Breast epithelium (tissue), 4 donors: ENCODE measurements around the gene AMOTL1. TPM values are rescaled to one million over a fixed set of nuclear protein-coding genes. Genes with fewer than 3 reads are reported as not detected.

Experiments
- DNase-seq, 2 donors: peaks; one replicate each; pipeline ENCODE4 v3.0.0-alpha.2; 2019; ENCODE audit warnings: low spot score in 2 of 2
- H3K27ac ChIP-seq, 2 donors: fragments of 200-600 bp; sonication (generic) in 1 of 2; one replicate each; pipeline ENCODE4 v1.5.1; 2016 to 2019; ENCODE audit warnings: mild to moderate bottlenecking in 1 of 2
- H3K27me3 ChIP-seq, 2 donors: fragments of 200-600 bp; sonication (generic) in 1 of 2; one replicate each; pipeline versions ENCODE4 v1.5.1 to v1.6.0; 2017 to 2019; ENCODE audit warnings: control low read depth in 1 of 2, mild to moderate bottlenecking in 1 of 2
- H3K36me3 ChIP-seq: fragments of 200-600 bp; one replicate; pipeline ENCODE4 v1.5.1; 2019
- H3K4me1 ChIP-seq, 2 donors: fragments of 200-600 bp; sonication (generic); one replicate each; pipeline ENCODE4 v1.5.1; 2016 to 2019; ENCODE audit warnings: control low read depth in 1 of 2
- H3K4me3 ChIP-seq, 3 donors: fragments of 200-600 bp; sonication (generic); 1 replicate in 2 of 3; 2 replicates in 1 of 3; pipeline ENCODE4 v1.5.1; 2016 to 2019; ENCODE audit warnings: mild to moderate bottlenecking in 3 of 3, moderate library complexity in 2 of 3
- H3K9me3 ChIP-seq, 2 donors: fragments of 200-600 bp; sonication (generic) in 1 of 2; one replicate each; pipeline ENCODE4 v1.5.1; 2016 to 2019; ENCODE audit warnings: control low read depth in 1 of 2
- POLR2A ChIP-seq: fragments of 450-650 bp; IDR thresholded peaks from one replicate; pipeline ENCODE4 v1.6.1; 2016; ENCODE audit warnings: antibody characterized with exemption, mild to moderate bottlenecking, moderate library complexity
- POLR2AphosphoS5 ChIP-seq, 3 donors: sonication (generic); formaldehyde crosslinking; IDR thresholded peaks; one replicate each; pipeline ENCODE4 v1.6.1; 2017; ENCODE audit warnings: antibody characterized with exemption in 3 of 3
- intact Hi-C: fragments of 100-400 bp; cut with DNase I; formaldehyde crosslinking; loops from one replicate; pipeline ENCODE4 v1.15.1; 2023; ENCODE audit warnings: low total_unique reads
- total RNA-seq, 3 donors: library from RNA; depleted of rRNA; stranded (reverse); fragments of >200 nt; gene quantifications; one replicate each; pipeline ENCODE4 v1.1.0, GENCODE V29; 2016
- TF ChIP-seq, protein P1 (sequence below), 3 donors: fragments of 450-650 bp; IDR thresholded peaks; one replicate each; pipeline ENCODE4 v1.5.1; 2016 to 2017; ENCODE audit warnings: antibody characterized with exemption in 3 of 3, mild to moderate bottlenecking in 3 of 3, moderate library complexity in 3 of 3

The AMOTL1 gene
- total RNA-seq, 3 donors from 2014 or later = 35.5 to 41.4 (median 39.0) TPM

DNA sequence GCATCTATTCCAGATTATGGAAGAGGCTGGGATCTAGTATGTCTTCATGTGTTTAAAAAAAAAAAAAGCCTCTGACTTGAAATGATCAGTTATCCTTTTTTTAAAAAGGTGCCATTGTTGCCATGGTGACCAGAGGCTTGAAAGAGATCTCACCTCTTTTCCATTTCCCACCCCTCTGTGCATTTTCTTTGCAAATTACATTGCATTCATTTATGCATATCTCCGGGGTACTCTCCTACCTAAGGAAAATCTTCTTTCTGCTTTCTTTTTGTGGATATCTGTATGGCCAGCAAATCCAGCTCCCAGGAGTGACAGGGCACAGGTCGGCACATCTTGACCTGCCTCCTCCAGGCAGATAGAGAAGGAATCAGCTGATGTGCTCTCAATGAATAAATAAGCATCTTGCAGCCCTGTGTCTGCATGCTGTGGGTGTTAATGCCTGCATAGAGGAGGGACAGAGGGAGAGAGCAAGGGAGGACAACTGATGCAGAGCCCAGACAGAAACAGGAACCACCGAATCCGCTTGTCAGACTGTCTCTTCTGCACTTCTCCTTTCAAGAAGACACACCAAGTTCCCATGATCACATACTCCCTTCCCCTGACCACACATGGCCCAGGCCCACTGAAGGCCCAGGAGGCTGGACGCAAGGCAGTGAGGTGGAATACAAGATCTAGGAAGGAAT lies 154.3 kb downstream of the AMOTL1 start:
- no peaks in the 10 kb centered on the region for H3K27me3 ChIP-seq
- no peak overlapping the region for H3K4me3 ChIP-seq
- no peaks in the 10 kb centered on the region for H3K36me3 ChIP-seq
- intact Hi-C loops = no loop called here
- TF ChIP-seq, protein P1, sequence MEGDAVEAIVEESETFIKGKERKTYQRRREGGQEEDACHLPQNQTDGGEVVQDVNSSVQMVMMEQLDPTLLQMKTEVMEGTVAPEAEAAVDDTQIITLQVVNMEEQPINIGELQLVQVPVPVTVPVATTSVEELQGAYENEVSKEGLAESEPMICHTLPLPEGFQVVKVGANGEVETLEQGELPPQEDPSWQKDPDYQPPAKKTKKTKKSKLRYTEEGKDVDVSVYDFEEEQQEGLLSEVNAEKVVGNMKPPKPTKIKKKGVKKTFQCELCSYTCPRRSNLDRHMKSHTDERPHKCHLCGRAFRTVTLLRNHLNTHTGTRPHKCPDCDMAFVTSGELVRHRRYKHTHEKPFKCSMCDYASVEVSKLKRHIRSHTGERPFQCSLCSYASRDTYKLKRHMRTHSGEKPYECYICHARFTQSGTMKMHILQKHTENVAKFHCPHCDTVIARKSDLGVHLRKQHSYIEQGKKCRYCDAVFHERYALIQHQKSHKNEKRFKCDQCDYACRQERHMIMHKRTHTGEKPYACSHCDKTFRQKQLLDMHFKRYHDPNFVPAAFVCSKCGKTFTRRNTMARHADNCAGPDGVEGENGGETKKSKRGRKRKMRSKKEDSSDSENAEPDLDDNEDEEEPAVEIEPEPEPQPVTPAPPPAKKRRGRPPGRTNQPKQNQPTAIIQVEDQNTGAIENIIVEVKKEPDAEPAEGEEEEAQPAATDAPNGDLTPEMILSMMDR (IDR thresholded peaks at IDR 0.05) = no peak
- TF ChIP-seq POLR2A = no peak
- TF ChIP-seq POLR2AphosphoS5 (IDR thresholded peaks at IDR 0.05) = no peak
- no peak for DNase-seq
- peaks cover 0 to 4% of the 10 kb centered on the region in 2 donors for H3K4me1 ChIP-seq
- no peaks in the 10 kb centered on the region for H3K9me3 ChIP-seq
- H3K27ac ChIP-seq = no peak overlapping the region

DNA sequence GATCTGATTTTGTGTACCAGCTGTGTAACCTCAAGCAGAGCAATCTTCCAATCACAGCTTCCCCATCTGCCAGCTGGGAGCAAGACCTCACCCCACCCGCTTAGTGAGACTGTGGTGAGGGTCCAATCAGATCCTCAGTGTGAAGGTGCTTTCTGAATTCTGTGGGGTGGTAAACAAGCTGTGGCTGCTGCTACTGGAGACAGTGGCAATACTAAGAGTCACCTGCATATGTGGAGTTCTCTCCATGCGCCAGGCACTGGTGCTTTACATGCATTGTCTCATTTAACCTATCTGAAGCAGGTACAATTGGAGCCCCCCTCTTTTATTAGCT lies 154.8 kb downstream of the AMOTL1 start:
- Histone ChIP-seq H3K36me3 (no peaks in the 10 kb centered on the region), H3K9me3 (no peaks in the 10 kb centered on the region), H3K4me3 (no peak overlapping the region), H3K27me3 (no peaks in the 10 kb centered on the region), H3K4me1 (peaks cover 0 to 4% of the 10 kb centered on the region in 2 donors), H3K27ac (no peak overlapping the region)
- DNase-seq = no peak
- TF ChIP-seq POLR2AphosphoS5 (IDR thresholded peaks at IDR 0.05) (no peak), POLR2A (no peak)
- TF ChIP-seq, protein P1 (IDR thresholded peaks at IDR 0.05) = no peak
- intact Hi-C loops = no loop called here

DNA sequence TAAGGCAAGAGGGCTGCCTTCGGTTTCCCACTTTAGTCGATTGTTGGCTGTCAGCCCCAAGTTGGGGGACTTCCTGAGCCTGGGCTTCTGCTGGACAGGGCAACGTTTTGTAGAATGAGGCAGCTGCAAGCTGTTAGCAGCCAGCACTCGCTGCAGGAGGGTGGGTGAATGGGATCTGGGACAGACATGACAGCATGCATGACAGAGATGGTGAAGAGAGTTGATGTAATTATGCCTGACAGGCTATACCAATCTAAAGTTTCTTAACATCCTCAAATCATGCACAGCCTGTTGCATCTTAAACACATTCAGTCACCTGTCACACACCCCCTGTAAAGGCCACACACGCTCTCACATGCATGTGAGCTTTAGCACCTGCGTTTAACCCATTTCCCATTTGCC lies 156.0 kb downstream of the AMOTL1 start:
- Histone ChIP-seq H3K4me1 (peaks cover 0 to 4% of the 10 kb centered on the region in 2 donors), H3K27me3 (no peaks in the 10 kb centered on the region), H3K27ac (no peak overlapping the region), H3K9me3 (no peaks in the 10 kb centered on the region), H3K4me3 (no peak overlapping the region), H3K36me3 (no peaks in the 10 kb centered on the region)
- intact Hi-C loops = no loop called here
- TF ChIP-seq, protein P1 (IDR thresholded peaks at IDR 0.05) = no peak
- TF ChIP-seq POLR2A (no peak), POLR2AphosphoS5 (IDR thresholded peaks at IDR 0.05) (no peak)
- no peak for DNase-seq

DNA sequence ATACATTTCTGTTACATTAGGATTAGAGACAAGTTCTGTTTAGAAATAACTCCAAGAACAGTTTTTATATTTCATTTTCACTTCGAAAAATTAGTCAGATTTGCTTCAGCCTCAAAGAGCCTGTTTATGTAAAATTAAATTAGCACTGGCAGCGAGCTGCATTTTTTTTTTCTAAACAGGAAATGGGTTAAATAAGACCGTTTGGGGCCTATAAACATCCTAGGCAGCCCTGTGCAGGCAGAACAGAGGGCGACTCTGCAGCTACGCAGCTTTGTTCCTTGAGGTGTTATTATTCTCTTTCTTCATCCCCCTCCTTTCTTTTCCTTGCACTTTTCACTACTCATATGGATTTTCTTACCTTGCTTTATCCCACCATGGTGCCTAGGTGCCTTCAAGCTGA lies 156.5 kb downstream of the AMOTL1 start:
- H3K27ac ChIP-seq = no peak overlapping the region
- H3K9me3 ChIP-seq = no peaks in the 10 kb centered on the region
- TF ChIP-seq POLR2AphosphoS5 (IDR thresholded peaks at IDR 0.05) = no peak
- no peak for TF ChIP-seq POLR2A
- TF ChIP-seq, protein P1 (IDR thresholded peaks at IDR 0.05) = no peak
- intact Hi-C loops = no loop called here
- peaks cover 0 to 4% of the 10 kb centered on the region in 2 donors for H3K4me1 ChIP-seq
- H3K4me3 ChIP-seq = no peak overlapping the region
- H3K27me3 ChIP-seq = no peaks in the 10 kb centered on the region
- no peak for DNase-seq
- H3K36me3 ChIP-seq = no peaks in the 10 kb centered on the region

DNA sequence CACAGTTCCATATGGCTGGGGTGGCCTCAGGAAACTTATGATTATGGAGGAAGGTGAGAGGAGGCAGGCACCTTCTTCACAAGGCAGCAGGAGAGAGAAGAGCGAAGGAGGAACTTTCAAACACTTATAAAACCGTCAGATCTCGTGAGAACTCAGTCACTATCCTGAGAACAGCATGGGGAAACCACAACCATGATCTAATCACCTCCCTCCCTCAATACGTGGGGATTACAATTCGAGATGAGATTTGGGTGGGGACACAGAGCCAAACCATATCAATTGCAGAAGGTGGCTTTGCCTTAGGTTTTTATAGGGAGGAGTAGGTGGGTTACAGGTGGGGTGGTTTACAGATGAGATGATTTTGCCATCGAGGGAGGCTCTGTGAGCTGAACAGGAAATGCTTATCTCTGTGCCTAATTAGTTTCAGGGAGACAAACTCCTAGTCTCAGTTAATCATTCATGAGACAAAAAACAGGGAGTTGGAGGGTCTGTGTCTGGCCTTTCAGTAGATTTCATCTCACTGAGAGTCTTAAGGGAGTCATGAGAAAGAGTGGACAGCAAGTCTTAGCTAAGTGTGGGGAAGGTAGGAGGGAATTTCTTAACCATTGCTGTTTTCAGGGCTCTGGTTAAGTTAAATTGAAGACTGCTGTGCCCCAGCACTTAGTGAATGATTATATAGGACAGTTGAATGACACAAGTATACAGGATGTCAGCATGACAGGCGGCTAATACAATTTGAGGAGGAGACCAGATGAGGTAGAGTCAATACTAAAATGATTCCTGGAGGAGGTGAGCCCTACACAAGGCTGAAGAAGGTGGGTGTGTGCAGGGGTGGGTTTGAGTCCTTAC lies 157.5 kb downstream of the AMOTL1 start:
- TF ChIP-seq POLR2A (no peak), POLR2AphosphoS5 (IDR thresholded peaks at IDR 0.05) (no peak)
- TF ChIP-seq, protein P1 (IDR thresholded peaks at IDR 0.05) = no peak
- H3K27ac ChIP-seq = peak overlapping the region; percentile 65 to 66

More for the DNA sequence above, 157.5 kb downstream of the AMOTL1 start:
- H3K9me3 ChIP-seq = no peaks in the 10 kb centered on the region
- no peaks in the 10 kb centered on the region for H3K36me3 ChIP-seq
- DNase-seq = no peak
- intact Hi-C loops = no loop called here
- no peak overlapping the region for H3K4me3 ChIP-seq
- H3K27me3 ChIP-seq = no peaks in the 10 kb centered on the region
- H3K4me1 ChIP-seq = peaks cover 0 to 4% of the 10 kb centered on the region in 2 donors
